Pancreas (tissue), 10 donors: Measurements from ENCODE around the gene AUTS2. TPM values are rescaled to one million over a fixed set of nuclear protein-coding genes. Genes with fewer than 3 reads are reported as not detected.

ENCODE experiments used
- ATAC-seq, 4 donors: fragments of 200-7000 bp; cut with Tn5 transposase; one replicate each; pipeline versions ENCODE4 v1.8.0 to v1.9.1; 2020; ENCODE audit warnings: mild to moderate bottlenecking in 4 of 4, moderate library complexity in 4 of 4
- DNase-seq, 6 donors: peaks; one replicate each; pipeline ENCODE4 v3.0.0-alpha.2; 2020
- FAIRE-seq: peaks from 2 replicates; lab custom pipeline; 2012; peaks lifted over from hg19 to GRCh38; lab: Jason Lieb, UNC
- H3K27ac ChIP-seq, 4 donors: fragments of 200-600 bp; sonication (generic); 1 replicate in 3 of 4; 2 replicates in 1 of 4; pipeline versions ENCODE4 v1.5.0 to v1.8.0; 2020
- H3K27me3 ChIP-seq, 4 donors: fragments of 200-600 bp; one replicate each; pipeline ENCODE4 v1.8.0; 2021
- H3K36me3 ChIP-seq, 3 donors: fragments of 200-600 bp; sonication (generic) in 1 of 3; one replicate each; pipeline versions ENCODE4 v1.5.0 to v1.8.0; 2020 to 2021
- H3K4me1 ChIP-seq, 3 donors: fragments of 200-600 bp; one replicate each; pipeline ENCODE4 v1.8.0; 2021
- H3K4me3 ChIP-seq, 4 donors: fragments of 200-600 bp; sonication (generic) in 2 of 4; one replicate each; pipeline versions ENCODE4 v1.5.0 to v1.8.0; 2020 to 2021
- H3K9me3 ChIP-seq, 4 donors: fragments of 200-600 bp; one replicate each; pipeline ENCODE4 v1.8.0; 2021
- CTCF ChIP-seq, 4 donors: fragments of 200-600 bp; sonication (generic) in 3 of 4; IDR thresholded peaks; one replicate each; pipeline versions ENCODE4 v1.5.0 to v1.8.0; 2021; ENCODE audit warnings: antibody characterized with exemption in 4 of 4
- WGBS, 2 donors: extraction: QIAGEN DNeasy Blood & Tissue Kit; methylation state at CpG; one replicate each; pipeline ENCODE4 v1.1.7; 2013; 5-methylcytosine and 5-hydroxymethylcytosine counted together
- intact Hi-C, 3 donors: fragments of 100-400 bp; cut with DNase I; formaldehyde crosslinking; loops; one replicate each; pipeline versions ENCODE4 v1.11.1 to v1.14.2; 2022
- polyA plus RNA-seq, 2 donors: library from polyadenylated mRNA; stranded (reverse); fragments of 200-250 nt; gene quantifications; one replicate each; pipeline ENCODE4 v1.2.3, GENCODE V29; 2013
- total RNA-seq, 6 donors: library from RNA; stranded (reverse); fragmentation: NEBNext Ultra II Directional in 4 of 6; extraction: Animal tissue kit (Norgen Biotek cat#: 25700) in 4 of 6; gene quantifications; one replicate each; pipeline versions ENCODE4 v1.2.1 to v1.2.4, GENCODE V29; 2021 to 2023
- donor health status: healthy with polysubstance abuse.
- donor health status: DM: no; HTN: no; CAD: no; lungs with moderate emphysema.
- donor health status: DM: no; HTN: no; CAD: no.
- donor health status: control.
- donor health status: control.
- donor health status: Bipolar disorder and iron deficiency.
- donor health status: DM: yes; HTN: yes; CAD: no.
- donor health status: DM: no; HTN: no; CAD: no.
- donor health status: DM: no; HTN: no; CAD: no.
- donor health status: DM: yes; HTN: yes; CAD: no.

AUTS2 gene
- total and polyA plus RNA-seq, 8 donors = 5.8 to 16.8 (median 9.9) TPM

GRCh38 chr7:69946901-69947300 is 348.6 kb downstream of the AUTS2 start:
- no peak for FAIRE-seq
- TF ChIP-seq CTCF (IDR thresholded peaks at IDR 0.05) = no peak

GRCh38 chr7:69947998-69948397 is 349.7 kb downstream of the AUTS2 start:
- no peaks in the 10 kb centered on the region for H3K4me1 ChIP-seq
- ATAC-seq = no peak
- no peak for DNase-seq
- FAIRE-seq = no peak
- H3K36me3 ChIP-seq = no peaks in the 10 kb centered on the region
- TF ChIP-seq CTCF (IDR thresholded peaks at IDR 0.05) = no peak
- no peak overlapping the region for H3K27ac ChIP-seq
- no peak overlapping the region for H3K4me3 ChIP-seq
- H3K27me3 ChIP-seq = no peaks in the 10 kb centered on the region
- no peaks in the 10 kb centered on the region for H3K9me3 ChIP-seq
- intact Hi-C loops = no loop called here
- WGBS, 2 donors = 84 to 87% methylated on average over 3 of the region's 3 CpGs

More at GRCh38 chr7:69946901-69947300, 348.6 kb downstream of the AUTS2 start:
- WGBS, 2 donors = 84 to 90% methylated on average over 5 of the region's 5 CpGs
- no peak overlapping the region for H3K4me3 ChIP-seq
- H3K27me3 ChIP-seq = no peaks in the 10 kb centered on the region
- DNase-seq (no peak), ATAC-seq (no peak)
- H3K4me1 ChIP-seq = no peaks in the 10 kb centered on the region
- H3K9me3 ChIP-seq = no peaks in the 10 kb centered on the region
- no peaks in the 10 kb centered on the region for H3K36me3 ChIP-seq
- H3K27ac ChIP-seq = no peak overlapping the region
- intact Hi-C loops = no loop called here

GRCh38 chr7:69949122-69949521 is 350.8 kb downstream of the AUTS2 start:
- FAIRE-seq = no peak
- H3K4me1 ChIP-seq = no peaks in the 10 kb centered on the region
- 46 to 53% methylated on average over 2 of the region's 2 CpGs for WGBS, 2 donors
- no peak overlapping the region for H3K4me3 ChIP-seq
- H3K36me3 ChIP-seq = no peaks in the 10 kb centered on the region
- peak in 1 of 4 donors; percentile 37 for ATAC-seq
- TF ChIP-seq CTCF (IDR thresholded peaks at IDR 0.05) = no peak
- no peak overlapping the region for H3K27ac ChIP-seq
- H3K9me3 ChIP-seq = no peaks in the 10 kb centered on the region
- H3K27me3 ChIP-seq = no peaks in the 10 kb centered on the region
- intact Hi-C loops = no loop called here
- no peak for DNase-seq

- FAIRE-seq (no peak), ATAC-seq (no peak), DNase-seq (no peak)
- 87 to 91% methylated on average over 3 of the region's 3 CpGs for WGBS, 2 donors
- H3K9me3 ChIP-seq = no peaks in the 10 kb centered on the region
- no peaks in the 10 kb centered on the region for H3K27me3 ChIP-seq
- no peaks in the 10 kb centered on the region for H3K36me3 ChIP-seq
- no peak for TF ChIP-seq CTCF (IDR thresholded peaks at IDR 0.05)
- H3K27ac ChIP-seq = no peak overlapping the region
- intact Hi-C loops = no loop called here
- H3K4me3 ChIP-seq = no peak overlapping the region
- H3K4me1 ChIP-seq = no peaks in the 10 kb centered on the region
Observed at GRCh38 chr7:69951458-69951857, 353.2 kb downstream of the AUTS2 start.

GRCh38 chr7:69953136-69954067 is 355.1 kb downstream of the AUTS2 start:
- H3K4me3 ChIP-seq = no peak overlapping the region
- ATAC-seq (no peak), DNase-seq (no peak), FAIRE-seq (no peak)
- no peaks in the 10 kb centered on the region for H3K4me1 ChIP-seq
- no peaks in the 10 kb centered on the region for H3K27me3 ChIP-seq
- H3K9me3 ChIP-seq = no peaks in the 10 kb centered on the region
- intact Hi-C loops = no loop called here
- no peak overlapping the region for H3K27ac ChIP-seq
- no peak for TF ChIP-seq CTCF (IDR thresholded peaks at IDR 0.05)
- H3K36me3 ChIP-seq = no peaks in the 10 kb centered on the region
- 74 to 78% methylated on average over 6 of the region's 6 CpGs for WGBS, 2 donors
